WTC11 (cell line): ENCODE results near the gene GPC6. TPM values are rescaled to one million over a fixed set of nuclear protein-coding genes. Genes with fewer than 3 reads are reported as not detected.
"Not testable (repeated sequence)": the region's sequence is repeated elsewhere in the genome, so short reads cannot be mapped to it uniquely, and the experiment has no call there.

Experiments
- ATAC-seq: fragments of 200-7000 bp; cut with Tn5 transposase; 2 replicates; pipeline ENCODE4 v1.10.0; 2021; ENCODE audit warnings: mild to moderate bottlenecking, moderate library complexity
- CTCF ChIA-PET: fragments of 300-600 bp; sonication (Branson Sonifier 250); formaldehyde crosslinking; loops from one replicate; lab custom pipeline; 2021; ENCODE audit warnings: antibody characterized with exemption; lab: Charles Lee
- POLR2A ChIA-PET: fragments of 350-600 bp; sonication (Branson Sonifier 250); formaldehyde crosslinking; loops from one replicate; lab custom pipeline; 2021; ENCODE audit warnings: antibody characterized with exemption; lab: Charles Lee
- DNase-seq: peaks from one replicate; pipeline ENCODE4 v3.0.0; 2021; ENCODE audit warnings: low spot score
- H3K27ac Mint-ChIP-seq: 2 replicates; pipeline ENCODE4 v1.8.0; 2021; ENCODE audit warnings: mixed read lengths
- H3K27me3 Mint-ChIP-seq: 2 replicates; pipeline ENCODE4 v1.8.0; 2021; ENCODE audit warnings: low read depth, mild to moderate bottlenecking, moderate library complexity, mixed read lengths
- H3K36me3 Mint-ChIP-seq: 2 replicates; pipeline ENCODE4 v1.8.0; 2021; ENCODE audit warnings: mixed read lengths
- H3K4me1 Mint-ChIP-seq: 2 replicates; pipeline ENCODE4 v1.8.0; 2022; ENCODE audit warnings: mixed read lengths
- H3K4me3 Mint-ChIP-seq: 2 replicates; pipeline ENCODE4 v1.8.0; 2021; ENCODE audit warnings: mild to moderate bottlenecking, moderate library complexity, mixed read lengths
- H3K9me3 Mint-ChIP-seq: 2 replicates; pipeline ENCODE4 v1.8.0; 2021; ENCODE audit warnings: mixed read lengths
- ESRRA ChIP-seq: sonication (generic); formaldehyde crosslinking; IDR thresholded peaks from 2 replicates; pipeline ENCODE4 v1.8.1; 2022; ENCODE audit warnings: mild to moderate bottlenecking, missing genetic modification reagents, borderline replicate concordance
- GABPB1 ChIP-seq: sonication (generic); formaldehyde crosslinking; IDR thresholded peaks from 2 replicates; pipeline ENCODE4 v1.8.1; 2023; ENCODE audit warnings: mild to moderate bottlenecking, missing genetic modification reagents
- HMGA2 ChIP-seq: fragments of 250-450 bp; sonication (Bioruptor Pico); IDR thresholded peaks from 2 replicates; pipeline ENCODE4 v1.4.0; 2021; ENCODE audit warnings: mild to moderate bottlenecking, moderate library complexity
- IRF2 ChIP-seq: sonication (generic); formaldehyde crosslinking; IDR thresholded peaks from 2 replicates; pipeline ENCODE4 v1.8.0; 2022; ENCODE audit warnings: low read depth, missing genetic modification reagents, borderline replicate concordance
- KAT7 ChIP-seq: sonication (generic); formaldehyde crosslinking; IDR thresholded peaks from 2 replicates; pipeline ENCODE4 v1.8.1; 2023; ENCODE audit warnings: missing genetic modification reagents, mild to moderate bottlenecking, borderline replicate concordance
- NR2C2 ChIP-seq: sonication (generic); formaldehyde crosslinking; IDR thresholded peaks from 2 replicates; pipeline ENCODE4 v1.8.0; 2022; ENCODE audit warnings: mild to moderate bottlenecking, missing genetic modification reagents
- SMAD4 ChIP-seq: sonication (generic); formaldehyde crosslinking; IDR thresholded peaks from 2 replicates; pipeline ENCODE4 v1.8.0; 2022; ENCODE audit warnings: mild to moderate bottlenecking, missing genetic modification reagents
- TEAD1 ChIP-seq: sonication (generic); formaldehyde crosslinking; IDR thresholded peaks from 2 replicates; pipeline ENCODE4 v1.8.0; 2022; ENCODE audit warnings: mild to moderate bottlenecking, missing genetic modification reagents
- ZNF232 ChIP-seq: sonication (generic); formaldehyde crosslinking; IDR thresholded peaks from 2 replicates; pipeline ENCODE4 v1.8.0; 2022; ENCODE audit warnings: mild to moderate bottlenecking, missing genetic modification reagents
- ZNF263 ChIP-seq: sonication (generic); formaldehyde crosslinking; IDR thresholded peaks from 2 replicates; pipeline ENCODE4 v1.8.1; 2022; ENCODE audit warnings: low read depth, mild to moderate bottlenecking, moderate library complexity, missing genetic modification reagents
- total RNA-seq: library from RNA; stranded (reverse); gene quantifications from 3 replicates; pipeline ENCODE4 v1.2.3, GENCODE V29; 2021
- TF ChIP-seq, protein P1 (sequence below): sonication (generic); formaldehyde crosslinking; IDR thresholded peaks from 2 replicates; pipeline ENCODE4 v1.8.1; 2022; ENCODE audit warnings: missing genetic modification reagents, borderline replicate concordance
- TF ChIP-seq, protein P2 (sequence below): sonication (generic); formaldehyde crosslinking; IDR thresholded peaks from 2 replicates; pipeline ENCODE4 v1.8.1; 2023; ENCODE audit warnings: mild to moderate bottlenecking, missing genetic modification reagents, moderate library complexity
- TF ChIP-seq, protein P3 (sequence below): fragments of 200-600 bp; IDR thresholded peaks from 2 replicates; pipeline ENCODE4 v1.8.0; 2022; ENCODE audit warnings: antibody characterized with exemption
- TF ChIP-seq, protein P4 (sequence below): sonication (generic); formaldehyde crosslinking; IDR thresholded peaks from 2 replicates; pipeline ENCODE4 v1.8.0; 2022; ENCODE audit warnings: mild to moderate bottlenecking, missing genetic modification reagents
- TF ChIP-seq, protein P5 (sequence below): fragments of 250-450 bp; sonication (Bioruptor Pico); conservative IDR thresholded peaks from 2 replicates; pipeline ENCODE4 v1.9.0; 2021; ENCODE audit warnings: mild to moderate bottlenecking
- TF ChIP-seq, protein P6 (sequence below): sonication (generic); formaldehyde crosslinking; IDR thresholded peaks from 2 replicates; pipeline ENCODE4 v1.8.0; 2022; ENCODE audit warnings: missing genetic modification reagents

The GPC6 gene
- total RNA-seq, 1 experiment from 2014 or later: 19.5 TPM

DNA sequence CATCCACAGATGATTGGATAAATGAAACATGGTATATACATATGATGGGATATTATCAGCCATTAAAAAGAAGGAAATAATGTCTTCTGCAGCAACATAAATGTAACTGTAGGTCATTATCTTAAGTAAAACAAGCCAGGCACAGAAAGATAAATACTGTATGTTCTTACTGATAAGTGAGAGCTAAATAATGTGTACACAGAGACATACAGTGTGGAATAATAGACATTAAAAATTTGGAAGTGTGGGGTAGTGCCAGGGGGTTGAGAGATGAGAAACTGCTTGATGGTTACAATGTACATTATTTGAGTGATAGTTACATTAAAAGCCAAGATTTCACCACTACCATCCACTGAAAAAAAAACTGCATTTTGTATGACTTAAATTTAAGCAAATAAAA is 26.0 kb upstream of the GPC6 start (continued):
- TF ChIP-seq ZNF263 (CRISPR knock-in tag) (no peak), HMGA2 (CRISPR knock-in tag) (no peak), ESRRA (CRISPR knock-in tag) (no peak), IRF2 (CRISPR knock-in tag) (no peak), TEAD1 (CRISPR knock-in tag) (no peak), SMAD4 (CRISPR knock-in tag) (no peak)
- TF ChIP-seq, protein P1, sequence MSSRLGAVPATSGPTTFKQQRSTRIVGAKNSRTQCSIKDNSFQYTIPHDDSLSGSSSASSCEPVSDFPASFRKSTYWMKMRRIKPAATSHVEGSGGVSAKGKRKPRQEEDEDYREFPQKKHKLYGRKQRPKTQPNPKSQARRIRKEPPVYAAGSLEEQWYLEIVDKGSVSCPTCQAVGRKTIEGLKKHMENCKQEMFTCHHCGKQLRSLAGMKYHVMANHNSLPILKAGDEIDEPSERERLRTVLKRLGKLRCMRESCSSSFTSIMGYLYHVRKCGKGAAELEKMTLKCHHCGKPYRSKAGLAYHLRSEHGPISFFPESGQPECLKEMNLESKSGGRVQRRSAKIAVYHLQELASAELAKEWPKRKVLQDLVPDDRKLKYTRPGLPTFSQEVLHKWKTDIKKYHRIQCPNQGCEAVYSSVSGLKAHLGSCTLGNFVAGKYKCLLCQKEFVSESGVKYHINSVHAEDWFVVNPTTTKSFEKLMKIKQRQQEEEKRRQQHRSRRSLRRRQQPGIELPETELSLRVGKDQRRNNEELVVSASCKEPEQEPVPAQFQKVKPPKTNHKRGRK (CRISPR knock-in tag): no peak
- TF ChIP-seq, protein P2, sequence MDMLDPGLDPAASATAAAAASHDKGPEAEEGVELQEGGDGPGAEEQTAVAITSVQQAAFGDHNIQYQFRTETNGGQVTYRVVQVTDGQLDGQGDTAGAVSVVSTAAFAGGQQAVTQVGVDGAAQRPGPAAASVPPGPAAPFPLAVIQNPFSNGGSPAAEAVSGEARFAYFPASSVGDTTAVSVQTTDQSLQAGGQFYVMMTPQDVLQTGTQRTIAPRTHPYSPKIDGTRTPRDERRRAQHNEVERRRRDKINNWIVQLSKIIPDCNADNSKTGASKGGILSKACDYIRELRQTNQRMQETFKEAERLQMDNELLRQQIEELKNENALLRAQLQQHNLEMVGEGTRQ: no peak
- TF ChIP-seq, protein P3, sequence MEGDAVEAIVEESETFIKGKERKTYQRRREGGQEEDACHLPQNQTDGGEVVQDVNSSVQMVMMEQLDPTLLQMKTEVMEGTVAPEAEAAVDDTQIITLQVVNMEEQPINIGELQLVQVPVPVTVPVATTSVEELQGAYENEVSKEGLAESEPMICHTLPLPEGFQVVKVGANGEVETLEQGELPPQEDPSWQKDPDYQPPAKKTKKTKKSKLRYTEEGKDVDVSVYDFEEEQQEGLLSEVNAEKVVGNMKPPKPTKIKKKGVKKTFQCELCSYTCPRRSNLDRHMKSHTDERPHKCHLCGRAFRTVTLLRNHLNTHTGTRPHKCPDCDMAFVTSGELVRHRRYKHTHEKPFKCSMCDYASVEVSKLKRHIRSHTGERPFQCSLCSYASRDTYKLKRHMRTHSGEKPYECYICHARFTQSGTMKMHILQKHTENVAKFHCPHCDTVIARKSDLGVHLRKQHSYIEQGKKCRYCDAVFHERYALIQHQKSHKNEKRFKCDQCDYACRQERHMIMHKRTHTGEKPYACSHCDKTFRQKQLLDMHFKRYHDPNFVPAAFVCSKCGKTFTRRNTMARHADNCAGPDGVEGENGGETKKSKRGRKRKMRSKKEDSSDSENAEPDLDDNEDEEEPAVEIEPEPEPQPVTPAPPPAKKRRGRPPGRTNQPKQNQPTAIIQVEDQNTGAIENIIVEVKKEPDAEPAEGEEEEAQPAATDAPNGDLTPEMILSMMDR: no peak
- TF ChIP-seq, protein P4, sequence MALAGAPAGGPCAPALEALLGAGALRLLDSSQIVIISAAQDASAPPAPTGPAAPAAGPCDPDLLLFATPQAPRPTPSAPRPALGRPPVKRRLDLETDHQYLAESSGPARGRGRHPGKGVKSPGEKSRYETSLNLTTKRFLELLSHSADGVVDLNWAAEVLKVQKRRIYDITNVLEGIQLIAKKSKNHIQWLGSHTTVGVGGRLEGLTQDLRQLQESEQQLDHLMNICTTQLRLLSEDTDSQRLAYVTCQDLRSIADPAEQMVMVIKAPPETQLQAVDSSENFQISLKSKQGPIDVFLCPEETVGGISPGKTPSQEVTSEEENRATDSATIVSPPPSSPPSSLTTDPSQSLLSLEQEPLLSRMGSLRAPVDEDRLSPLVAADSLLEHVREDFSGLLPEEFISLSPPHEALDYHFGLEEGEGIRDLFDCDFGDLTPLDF (CRISPR knock-in tag): no peak
- TF ChIP-seq, protein P5, sequence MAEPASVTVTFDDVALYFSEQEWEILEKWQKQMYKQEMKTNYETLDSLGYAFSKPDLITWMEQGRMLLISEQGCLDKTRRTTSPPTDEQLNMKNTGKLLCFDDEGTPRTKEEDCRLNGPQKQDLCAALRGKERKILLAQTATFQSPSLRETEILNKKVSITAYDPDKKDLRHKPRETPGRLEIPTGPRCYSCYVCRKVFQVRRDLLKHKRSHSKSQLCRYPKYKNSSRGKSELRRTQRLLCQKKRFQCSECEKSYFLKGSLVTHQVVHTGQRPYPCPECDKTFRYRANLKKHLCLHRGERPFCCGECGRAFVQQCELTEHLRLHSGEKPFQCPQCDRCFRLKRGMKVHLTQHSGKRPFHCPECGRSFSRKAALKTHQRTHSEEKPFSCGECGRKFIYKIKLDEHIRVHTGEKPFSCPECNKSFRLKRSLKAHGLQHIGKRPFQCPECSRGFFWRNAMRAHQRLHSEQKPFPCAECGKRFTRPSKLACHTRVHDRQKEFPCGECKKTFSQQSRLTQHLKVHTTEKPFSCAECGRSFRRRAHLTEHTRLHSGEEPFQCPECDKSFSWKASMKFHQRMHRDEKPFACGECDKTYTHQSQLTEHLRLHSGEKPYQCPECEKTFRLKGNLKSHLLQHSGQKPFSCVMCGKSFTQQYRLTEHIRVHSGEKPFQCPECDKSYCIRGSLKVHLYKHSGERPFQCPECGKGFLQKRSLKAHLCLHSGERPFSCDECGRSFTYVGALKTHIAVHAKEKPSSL (CRISPR knock-in tag): no peak

DNA sequence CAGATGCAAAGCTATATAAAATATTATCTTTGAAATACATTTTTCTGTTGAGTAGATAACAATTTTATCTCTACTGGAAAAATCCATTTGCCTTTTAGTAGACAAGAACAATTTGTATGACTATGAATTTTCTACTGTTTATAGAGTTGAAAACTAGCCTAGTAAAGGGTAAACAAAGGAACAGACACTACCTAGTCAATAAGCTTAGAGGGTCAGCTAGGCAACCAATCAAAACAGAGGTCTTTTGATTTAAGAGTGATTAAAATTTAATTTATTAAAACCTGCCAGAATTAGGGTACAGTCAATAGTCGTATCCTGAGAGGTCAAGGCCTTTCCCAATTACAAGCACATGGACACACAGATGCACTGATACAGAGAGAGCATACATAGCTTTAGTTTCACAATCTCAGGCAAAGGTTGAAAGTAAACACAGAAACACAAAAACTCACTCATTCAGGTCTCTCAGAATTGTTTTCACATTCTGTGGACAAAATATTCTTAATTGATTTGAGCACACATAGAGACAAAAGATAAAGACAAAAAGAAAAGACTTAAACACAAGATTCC is 24.5 kb upstream of the GPC6 start:
- peak overlapping the region; percentile 73 for H3K27ac Mint-ChIP-seq
- peaks cover 23% of the 10 kb centered on the region for H3K4me1 Mint-ChIP-seq
- no peak for DNase-seq
- peaks cover 12% of the 10 kb centered on the region; the same call in 1 of the 2 replicates for H3K36me3 Mint-ChIP-seq
- POLR2A ChIA-PET: no interaction called here
- no peak for TF ChIP-seq KAT7
- TF ChIP-seq NR2C2: no peak
- TF ChIP-seq, protein P6, sequence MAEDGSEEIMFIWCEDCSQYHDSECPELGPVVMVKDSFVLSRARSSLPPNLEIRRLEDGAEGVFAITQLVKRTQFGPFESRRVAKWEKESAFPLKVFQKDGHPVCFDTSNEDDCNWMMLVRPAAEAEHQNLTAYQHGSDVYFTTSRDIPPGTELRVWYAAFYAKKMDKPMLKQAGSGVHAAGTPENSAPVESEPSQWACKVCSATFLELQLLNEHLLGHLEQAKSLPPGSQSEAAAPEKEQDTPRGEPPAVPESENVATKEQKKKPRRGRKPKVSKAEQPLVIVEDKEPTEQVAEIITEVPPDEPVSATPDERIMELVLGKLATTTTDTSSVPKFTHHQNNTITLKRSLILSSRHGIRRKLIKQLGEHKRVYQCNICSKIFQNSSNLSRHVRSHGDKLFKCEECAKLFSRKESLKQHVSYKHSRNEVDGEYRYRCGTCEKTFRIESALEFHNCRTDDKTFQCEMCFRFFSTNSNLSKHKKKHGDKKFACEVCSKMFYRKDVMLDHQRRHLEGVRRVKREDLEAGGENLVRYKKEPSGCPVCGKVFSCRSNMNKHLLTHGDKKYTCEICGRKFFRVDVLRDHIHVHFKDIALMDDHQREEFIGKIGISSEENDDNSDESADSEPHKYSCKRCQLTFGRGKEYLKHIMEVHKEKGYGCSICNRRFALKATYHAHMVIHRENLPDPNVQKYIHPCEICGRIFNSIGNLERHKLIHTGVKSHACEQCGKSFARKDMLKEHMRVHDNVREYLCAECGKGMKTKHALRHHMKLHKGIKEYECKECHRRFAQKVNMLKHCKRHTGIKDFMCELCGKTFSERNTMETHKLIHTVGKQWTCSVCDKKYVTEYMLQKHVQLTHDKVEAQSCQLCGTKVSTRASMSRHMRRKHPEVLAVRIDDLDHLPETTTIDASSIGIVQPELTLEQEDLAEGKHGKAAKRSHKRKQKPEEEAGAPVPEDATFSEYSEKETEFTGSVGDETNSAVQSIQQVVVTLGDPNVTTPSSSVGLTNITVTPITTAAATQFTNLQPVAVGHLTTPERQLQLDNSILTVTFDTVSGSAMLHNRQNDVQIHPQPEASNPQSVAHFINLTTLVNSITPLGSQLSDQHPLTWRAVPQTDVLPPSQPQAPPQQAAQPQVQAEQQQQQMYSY (CRISPR knock-in tag): no peak
- no peak for TF ChIP-seq ZNF232 (CRISPR knock-in tag)
- TF ChIP-seq GABPB1 (CRISPR knock-in tag): peak; percentile 26; the same call in 1 of the 2 replicates
- TF ChIP-seq, all 79 proteins: peak for 1
- Mint-ChIP-seq H3K4me3 (no peak overlapping the region), H3K9me3 (peaks cover 21% of the 10 kb centered on the region), H3K27me3 (no peaks in the 10 kb centered on the region)
- CTCF ChIA-PET: no interaction called here
- ATAC-seq: no peak

DNA sequence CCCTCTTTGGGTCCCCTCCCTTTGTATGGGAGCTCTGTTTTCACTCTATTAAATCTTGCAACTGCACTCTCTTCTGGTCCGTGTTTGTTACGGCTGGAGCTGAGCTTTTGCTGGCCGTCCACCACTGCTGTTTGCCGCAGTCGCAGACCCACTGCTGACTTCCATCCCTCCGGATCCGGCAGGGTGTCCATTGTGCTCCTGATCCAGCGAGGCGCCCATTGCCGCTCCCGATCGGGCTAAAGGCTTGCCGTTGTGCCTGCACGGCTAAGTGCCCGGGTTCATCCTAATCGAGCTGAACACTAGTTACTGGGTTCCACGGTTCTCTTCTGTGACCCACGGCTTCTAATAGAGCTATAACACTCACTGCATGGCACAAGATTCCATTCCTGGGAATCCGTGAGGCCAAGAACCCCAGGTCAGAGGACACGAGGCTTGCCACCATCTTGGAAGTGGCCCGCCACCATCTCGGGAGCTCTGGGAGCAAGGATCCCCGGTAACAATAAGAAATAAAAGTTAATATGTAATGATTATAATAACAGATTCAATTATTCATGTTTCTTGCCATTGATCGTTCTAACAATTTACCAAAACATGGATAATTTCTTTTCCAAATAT is 19.7 kb upstream of the GPC6 start:
- CTCF ChIA-PET: interaction anchor here (1.3 kb wide), 1 partner anchor 24 kb away, joined by 3 read pairs; no protein-coding TSS in a partner anchor
- H3K27me3 Mint-ChIP-seq, DNase-seq, H3K36me3 Mint-ChIP-seq, H3K9me3 Mint-ChIP-seq, H3K4me3 Mint-ChIP-seq, ATAC-seq, POLR2A ChIA-PET: not testable (repeated sequence)
- H3K4me1 Mint-ChIP-seq: peaks cover 13% of the 10 kb centered on the region
- H3K27ac Mint-ChIP-seq: peak overlapping the region; percentile 59; the same call in 1 of the 2 replicates
